ENCODE results near the gene PHETA1.
A peak's percentile ranks its signal among the peaks of the same experiment; 100 is the strongest.
"Not testable (repeated sequence)": the region's sequence is repeated elsewhere in the genome, so short reads cannot be mapped to it uniquely, and the experiment has no call there.

The PHETA1 gene

GRCh38 chr12:111409780-111410430 is 41.0 kb upstream of the PHETA1 start:
- Mint-ChIP-seq H3K27ac (ENCODE audit: low read depth) (peak overlapping the region; percentile 89), H3K9me3 (no peaks in the 10 kb centered on the region), H3K36me3 (ENCODE audit: insufficient read depth) (peaks cover 21% of the 10 kb centered on the region), H3K4me3 (peak overlapping the region; percentile 76), H3K27me3 (no peaks in the 10 kb centered on the region), H3K4me1 (peaks cover 78% of the 10 kb centered on the region)
- DNase-seq (ENCODE audit: low spot score in 2 of 2) (no peak), ATAC-seq (replicated peaks; ENCODE audit: extremely low read depth, poor library complexity, severe bottlenecking) (no peak)

- Mint-ChIP-seq H3K4me3 (peak overlapping the region; percentile 76), H3K27me3 (no peaks in the 10 kb centered on the region), H3K36me3 (ENCODE audit: insufficient read depth) (peaks cover 17% of the 10 kb centered on the region), H3K27ac (ENCODE audit: low read depth) (no peak overlapping the region), H3K9me3 (no peaks in the 10 kb centered on the region), H3K4me1 (peaks cover 78% of the 10 kb centered on the region)
- ATAC-seq (replicated peaks; ENCODE audit: extremely low read depth, poor library complexity, severe bottlenecking) (no peak), DNase-seq (ENCODE audit: low spot score in 2 of 2) (no peak)
Measured at GRCh38 chr12:111409403-111409779, 40.5 kb upstream of the PHETA1 start.

- peaks cover 80% of the 10 kb centered on the region for H3K4me1 Mint-ChIP-seq
- no peaks in the 10 kb centered on the region for H3K27me3 Mint-ChIP-seq
- no peaks in the 10 kb centered on the region for H3K9me3 Mint-ChIP-seq
- H3K4me3 Mint-ChIP-seq: peak overlapping the region; percentile 76
- H3K27ac Mint-ChIP-seq (ENCODE audit: low read depth): peak overlapping the region; percentile 88
- ATAC-seq (replicated peaks; ENCODE audit: extremely low read depth, poor library complexity, severe bottlenecking): no peak
- DNase-seq (ENCODE audit: low spot score in 2 of 2): no peak
- H3K36me3 Mint-ChIP-seq (ENCODE audit: insufficient read depth): peaks cover 15% of the 10 kb centered on the region
Measured at GRCh38 chr12:111408686-111409402, 39.9 kb upstream of the PHETA1 start.

- Mint-ChIP-seq H3K4me1 (peaks cover 80% of the 10 kb centered on the region), H3K27me3 (no peaks in the 10 kb centered on the region), H3K4me3 (peak overlapping the region; percentile 76), H3K27ac (ENCODE audit: low read depth) (peak overlapping the region; percentile 88), H3K36me3 (ENCODE audit: insufficient read depth) (peaks cover 15% of the 10 kb centered on the region), H3K9me3 (no peaks in the 10 kb centered on the region)
- ATAC-seq (replicated peaks; ENCODE audit: extremely low read depth, poor library complexity, severe bottlenecking) (no peak), DNase-seq (ENCODE audit: low spot score in 2 of 2) (no peak)
Measured at GRCh38 chr12:111408116-111408440, 39.2 kb upstream of the PHETA1 start.

GRCh38 chr12:111407377-111408115 is 38.7 kb upstream of the PHETA1 start:
- H3K4me1 Mint-ChIP-seq: peaks cover 79% of the 10 kb centered on the region
- no peaks in the 10 kb centered on the region for H3K9me3 Mint-ChIP-seq
- no peaks in the 10 kb centered on the region for H3K27me3 Mint-ChIP-seq
- no peak for DNase-seq (ENCODE audit: low spot score in 2 of 2)
- H3K27ac Mint-ChIP-seq (ENCODE audit: low read depth): peak overlapping the region; percentile 88
- H3K36me3 Mint-ChIP-seq (ENCODE audit: insufficient read depth): peaks cover 12% of the 10 kb centered on the region
- no peak for ATAC-seq (replicated peaks; ENCODE audit: extremely low read depth, poor library complexity, severe bottlenecking)
- peak overlapping the region; percentile 76 for H3K4me3 Mint-ChIP-seq

GRCh38 chr12:111406474-111407376 is 37.8 kb upstream of the PHETA1 start:
- ATAC-seq (replicated peaks; ENCODE audit: extremely low read depth, poor library complexity, severe bottlenecking): no peak

GRCh38 chr12:111405859-111406473 is 37.1 kb upstream of the PHETA1 start, which contains the start of gene SH2B3:
TSS of gene SH2B3 (plus strand) at chr12:111405923. CDS start at chr12:111418146, 12,223 bp downstream.
- Mint-ChIP-seq H3K27me3 (no peaks in the 10 kb centered on the region), H3K4me1 (peaks cover 66% of the 10 kb centered on the region), H3K27ac (ENCODE audit: low read depth) (peak within 1 kb of the TSS; percentile 88), H3K4me3 (peak within 1 kb of the TSS; percentile 76), H3K9me3 (no peaks in the 10 kb centered on the region), H3K36me3 (ENCODE audit: insufficient read depth) (peaks cover 10% of the 10 kb centered on the region)
- DNase-seq (ENCODE audit: low spot score in 2 of 2): peak; percentile 74 to 78
- ATAC-seq (replicated peaks; ENCODE audit: extremely low read depth, poor library complexity, severe bottlenecking): peak; percentile 52

More at GRCh38 chr12:111406474-111407376, 37.8 kb upstream of the PHETA1 start:
- Mint-ChIP-seq H3K27me3 (no peaks in the 10 kb centered on the region), H3K36me3 (ENCODE audit: insufficient read depth) (peaks cover 10% of the 10 kb centered on the region), H3K4me1 (peaks cover 71% of the 10 kb centered on the region), H3K9me3 (no peaks in the 10 kb centered on the region), H3K4me3 (peak overlapping the region; percentile 76), H3K27ac (ENCODE audit: low read depth) (peak overlapping the region; percentile 88)
- DNase-seq (ENCODE audit: low spot score in 2 of 2): peak in 1 of 2 donors; percentile 24

- H3K4me1 Mint-ChIP-seq: peaks cover 61% of the 10 kb centered on the region
- DNase-seq (ENCODE audit: low spot score in 2 of 2) (peak; percentile 97 to 98), ATAC-seq (replicated peaks; ENCODE audit: extremely low read depth, poor library complexity, severe bottlenecking) (peak; percentile 68)
- no peaks in the 10 kb centered on the region for H3K9me3 Mint-ChIP-seq
- H3K27me3 Mint-ChIP-seq: no peaks in the 10 kb centered on the region
- peak overlapping the region; percentile 54 for H3K27ac Mint-ChIP-seq (ENCODE audit: low read depth)
- H3K36me3 Mint-ChIP-seq (ENCODE audit: insufficient read depth): peaks cover 12% of the 10 kb centered on the region
- H3K4me3 Mint-ChIP-seq: peak overlapping the region; percentile 76
Measured at GRCh38 chr12:111405149-111405858, 36.4 kb upstream of the PHETA1 start.

- Mint-ChIP-seq H3K27ac (ENCODE audit: low read depth) (peak overlapping the region; percentile 54), H3K4me3 (peak overlapping the region; percentile 76), H3K9me3 (no peaks in the 10 kb centered on the region), H3K36me3 (ENCODE audit: insufficient read depth) (peaks cover 12% of the 10 kb centered on the region), H3K27me3 (no peaks in the 10 kb centered on the region), H3K4me1 (peaks cover 57% of the 10 kb centered on the region)
- ATAC-seq (replicated peaks; ENCODE audit: extremely low read depth, poor library complexity, severe bottlenecking) (no peak), DNase-seq (ENCODE audit: low spot score in 2 of 2) (no peak)
Measured at GRCh38 chr12:111404362-111405148, 35.7 kb upstream of the PHETA1 start.

DNA sequence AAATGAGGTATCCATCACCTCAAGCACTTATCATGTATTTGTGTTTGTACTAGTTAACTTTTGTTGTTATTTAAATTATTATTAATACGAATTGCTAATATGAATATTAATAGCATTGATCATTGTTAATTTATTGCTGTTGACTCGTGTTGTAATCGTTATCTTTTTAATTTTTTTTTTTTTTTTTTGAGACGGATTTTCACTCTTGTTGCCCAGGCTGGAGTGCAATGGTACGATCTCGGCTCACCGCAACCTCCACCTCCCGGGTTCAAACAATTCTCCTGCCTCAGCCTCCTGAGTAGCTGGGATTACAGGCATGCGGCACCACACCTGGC is 33.6 kb upstream of the PHETA1 start:
- ATAC-seq (replicated peaks; ENCODE audit: extremely low read depth, poor library complexity, severe bottlenecking); H3K9me3 Mint-ChIP-seq; DNase-seq (ENCODE audit: low spot score in 2 of 2); H3K27me3 Mint-ChIP-seq: not testable (repeated sequence)
- Mint-ChIP-seq H3K4me3 (peak overlapping the region; percentile 76), H3K36me3 (ENCODE audit: insufficient read depth) (peaks cover 12% of the 10 kb centered on the region), H3K4me1 (peaks cover 39% of the 10 kb centered on the region), H3K27ac (ENCODE audit: low read depth) (peak overlapping the region; percentile 93)

DNA sequence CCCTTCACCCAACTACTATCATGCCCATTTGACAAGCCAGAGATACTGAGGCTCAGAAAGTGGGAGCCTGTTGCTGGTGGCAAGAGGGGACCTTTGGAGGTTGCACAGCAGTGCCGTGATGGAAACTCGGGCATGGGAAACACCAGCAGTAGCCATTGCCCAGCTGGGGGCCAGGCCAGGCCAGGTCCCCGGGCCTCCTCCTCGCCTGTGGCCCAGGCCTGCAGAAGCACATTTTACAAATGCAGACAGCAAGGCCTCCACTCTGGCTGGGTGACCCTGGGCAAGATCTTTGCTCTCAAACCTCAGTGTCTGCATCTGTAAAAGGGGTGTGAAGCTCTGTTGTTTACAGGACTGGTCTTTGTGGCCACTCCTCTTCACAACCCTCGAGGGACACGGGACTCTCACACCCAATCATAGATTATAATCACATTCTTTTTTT is 32.3 kb upstream of the PHETA1 start:
- no peaks in the 10 kb centered on the region for H3K9me3 Mint-ChIP-seq
- H3K27me3 Mint-ChIP-seq: no peaks in the 10 kb centered on the region
- no peak overlapping the region for H3K27ac Mint-ChIP-seq (ENCODE audit: low read depth)
- H3K36me3 Mint-ChIP-seq (ENCODE audit: insufficient read depth): peaks cover 6% of the 10 kb centered on the region
- ATAC-seq (replicated peaks; ENCODE audit: extremely low read depth, poor library complexity, severe bottlenecking) (no peak), DNase-seq (ENCODE audit: low spot score in 2 of 2) (no peak)
- no peak overlapping the region for H3K4me3 Mint-ChIP-seq
- H3K4me1 Mint-ChIP-seq: peaks cover 35% of the 10 kb centered on the region
